Upper lobe of right lung (tissue), 1 donor: ENCODE results near the gene FBXL14. TPM values are rescaled to one million over a fixed set of nuclear protein-coding genes. Genes with fewer than 3 reads are reported as not detected.
A peak's percentile ranks its signal among the peaks of the same experiment; 100 is the strongest.

ENCODE experiments used
- ATAC-seq: fragments of 200-7000 bp; cut with Tn5 transposase; one replicate; pipeline ENCODE4 v1.9.1; 2020; ENCODE audit warnings: mild to moderate bottlenecking, moderate library complexity
- DNase-seq: peaks from one replicate; pipeline ENCODE4 v3.0.0-alpha.2; 2020
- H3K27ac ChIP-seq: fragments of 200-600 bp; one replicate; pipeline ENCODE4 v1.8.0; 2022
- H3K27me3 ChIP-seq: fragments of 200-600 bp; one replicate; pipeline ENCODE4 v1.8.0; 2022; ENCODE audit warnings: mild to moderate bottlenecking
- H3K36me3 ChIP-seq: fragments of 200-600 bp; one replicate; pipeline ENCODE4 v1.8.0; 2022
- H3K4me1 ChIP-seq: fragments of 200-600 bp; one replicate; pipeline ENCODE4 v1.8.0; 2022
- H3K4me3 ChIP-seq: fragments of 200-600 bp; one replicate; pipeline ENCODE4 v1.8.0; 2022; ENCODE audit warnings: mild to moderate bottlenecking
- H3K9me3 ChIP-seq: fragments of 200-600 bp; one replicate; pipeline ENCODE4 v1.8.0; 2022
- CTCF ChIP-seq: fragments of 200-600 bp; IDR thresholded peaks from one replicate; pipeline ENCODE4 v1.8.0; 2022; ENCODE audit warnings: antibody characterized with exemption
- intact Hi-C: fragments of 100-400 bp; cut with DNase I; formaldehyde crosslinking; loops from one replicate; pipeline ENCODE4 v1.11.0; 2022
- total RNA-seq: library from RNA; stranded (reverse); fragmentation: NEBNext Ultra II Directional; extraction: Animal tissue kit (Norgen Biotek cat#: 25700); gene quantifications from one replicate; pipeline ENCODE4 v1.2.1, GENCODE V29; 2021
- donor health status: DM: no; HTN: yes; CAD: no; lungs with severe emphysema.

The FBXL14 gene
- total RNA-seq, 1 donor from 2014 or later, result 17.3 TPM

- H3K4me3 ChIP-seq, result no peak overlapping the region
- TF ChIP-seq CTCF, result no peak
- H3K27ac ChIP-seq, result no peak overlapping the region
- ATAC-seq (no peak), DNase-seq (peak; percentile 38)
- intact Hi-C loops, result no loop called here
- H3K9me3 ChIP-seq, result no peaks in the 10 kb centered on the region
- no peaks in the 10 kb centered on the region for H3K4me1 ChIP-seq
- no peaks in the 10 kb centered on the region for H3K36me3 ChIP-seq
- H3K27me3 ChIP-seq, result peaks cover 5% of the 10 kb centered on the region
These were observed 71.3 kb downstream of the FBXL14 start for GRCh38 chr12:1523046-1523445.

GRCh38 chr12:1519642-1520041 lies 74.7 kb downstream of the FBXL14 start:
- H3K36me3 ChIP-seq, result no peaks in the 10 kb centered on the region
- DNase-seq, result peak; percentile 59
- H3K9me3 ChIP-seq, result no peaks in the 10 kb centered on the region
- no peaks in the 10 kb centered on the region for H3K4me1 ChIP-seq
- H3K27ac ChIP-seq, result no peak overlapping the region
- TF ChIP-seq CTCF, result no peak
- H3K4me3 ChIP-seq, result no peak overlapping the region
- intact Hi-C loops, result no loop called here
- H3K27me3 ChIP-seq, result no peaks in the 10 kb centered on the region
- ATAC-seq, result peak; percentile 24

GRCh38 chr12:1518591-1519516 lies 75.5 kb downstream of the FBXL14 start:
- DNase-seq (peak; percentile 65), ATAC-seq (peak; percentile 85)
- intact Hi-C loops, result no loop called here
- no peak overlapping the region for H3K27ac ChIP-seq
- H3K9me3 ChIP-seq, result no peaks in the 10 kb centered on the region
- H3K4me3 ChIP-seq, result no peak overlapping the region
- H3K4me1 ChIP-seq, result no peaks in the 10 kb centered on the region
- H3K27me3 ChIP-seq, result no peaks in the 10 kb centered on the region
- H3K36me3 ChIP-seq, result no peaks in the 10 kb centered on the region
- TF ChIP-seq CTCF, result no peak

GRCh38 chr12:1517734-1518525 lies 76.5 kb downstream of the FBXL14 start:
- DNase-seq, result peak; percentile 31
- no peaks in the 10 kb centered on the region for H3K9me3 ChIP-seq
- no peaks in the 10 kb centered on the region for H3K27me3 ChIP-seq
- ATAC-seq, result peak; percentile 6
- intact Hi-C loops, result no loop called here
- H3K4me3 ChIP-seq, result no peak overlapping the region
- no peak for TF ChIP-seq CTCF
- H3K27ac ChIP-seq, result no peak overlapping the region
- H3K4me1 ChIP-seq, result no peaks in the 10 kb centered on the region
- H3K36me3 ChIP-seq, result no peaks in the 10 kb centered on the region

GRCh38 chr12:1517007-1517406 lies 77.4 kb downstream of the FBXL14 start:
- DNase-seq, result no peak

More at GRCh38 chr12:1517007-1517406, 77.4 kb downstream of the FBXL14 start:
- ATAC-seq, result no peak
- Histone ChIP-seq H3K9me3 (no peaks in the 10 kb centered on the region), H3K4me1 (no peaks in the 10 kb centered on the region), H3K27ac (no peak overlapping the region), H3K36me3 (no peaks in the 10 kb centered on the region), H3K4me3 (no peak overlapping the region), H3K27me3 (no peaks in the 10 kb centered on the region)
- intact Hi-C loops, result no loop called here
- TF ChIP-seq CTCF, result peak; percentile 36

Other genes with a start within 250 kb of the FBXL14 start
- 2.3 TPM for gene WNT5B, start 34.6 kb upstream of the FBXL14 start, total RNA-seq
- 96.0 TPM for gene ADIPOR2, start 96.5 kb upstream of the FBXL14 start, total RNA-seq
- gene LRTM2, start 226.0 kb upstream of the FBXL14 start, total RNA-seq, result not detected